ENCODE measurements around the gene ADD3. TPM values are rescaled to one million over a fixed set of nuclear protein-coding genes. Genes with fewer than 3 reads are reported as not detected.

The ADD3 gene
- total RNA-seq, 1 donor from 2014 or later, result 77.2 TPM

DNA sequence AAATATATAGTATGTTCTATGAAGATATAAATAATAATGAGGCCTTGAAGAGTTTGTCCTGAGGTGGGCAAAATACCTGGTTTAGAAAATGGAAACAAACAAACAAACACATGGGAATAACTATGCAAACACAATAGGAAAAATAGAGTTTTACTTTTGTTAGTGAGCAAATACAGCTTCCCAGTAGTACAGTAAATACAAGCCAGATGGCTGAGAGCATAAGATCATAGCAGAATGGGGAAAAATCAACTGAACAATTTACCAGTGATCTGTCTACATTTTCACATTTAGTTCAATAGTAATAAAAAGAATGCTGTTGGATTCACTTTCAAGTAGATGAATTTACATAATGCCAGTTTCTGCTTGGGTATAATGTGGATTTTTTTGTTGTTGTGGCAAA lies 45.1 kb downstream of the ADD3 start:
- intact Hi-C loops (cut with DNase I), result no loop called here
- no peak for DNase-seq (ENCODE audit: low spot score)

DNA sequence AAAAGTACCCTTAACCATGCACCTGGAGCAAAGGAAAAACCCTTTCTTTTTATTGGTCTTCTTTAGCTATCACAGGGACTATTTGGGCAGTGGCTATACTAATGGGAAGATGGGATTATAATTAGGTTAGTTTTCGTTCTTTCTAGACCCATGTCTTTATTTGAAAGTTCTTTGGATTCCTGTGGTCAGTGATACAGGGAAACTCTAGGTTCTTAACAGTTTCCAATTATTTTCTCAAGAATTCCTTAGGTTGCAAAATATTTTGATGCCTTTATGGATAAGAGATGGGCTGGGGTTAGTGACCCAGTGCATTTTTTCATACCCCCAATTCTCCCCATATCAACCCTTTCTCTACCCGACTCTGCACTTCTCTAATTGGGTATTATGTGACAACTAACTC lies 49.0 kb downstream of the ADD3 start:
- intact Hi-C loops (cut with DNase I), result no loop called here
- DNase-seq (ENCODE audit: low spot score), result no peak

- no peak for DNase-seq (ENCODE audit: low spot score)
- intact Hi-C loops (cut with DNase I), result no loop called here
These were observed 49.7 kb downstream of the ADD3 start for GRCh38 chr10:110057456-110057855.

- intact Hi-C loops (cut with DNase I), result no loop called here
- no peak for DNase-seq (ENCODE audit: low spot score)
These were observed 50.4 kb downstream of the ADD3 start for GRCh38 chr10:110058212-110058611.

- DNase-seq (ENCODE audit: low spot score), result no peak
- intact Hi-C loops (cut with DNase I), result no loop called here
These were observed 52.1 kb downstream of the ADD3 start for GRCh38 chr10:110059925-110060324.

- no peak for DNase-seq (ENCODE audit: low spot score)
- intact Hi-C loops (cut with DNase I), result no loop called here
These were observed 53.9 kb downstream of the ADD3 start for GRCh38 chr10:110061687-110062086.

DNA sequence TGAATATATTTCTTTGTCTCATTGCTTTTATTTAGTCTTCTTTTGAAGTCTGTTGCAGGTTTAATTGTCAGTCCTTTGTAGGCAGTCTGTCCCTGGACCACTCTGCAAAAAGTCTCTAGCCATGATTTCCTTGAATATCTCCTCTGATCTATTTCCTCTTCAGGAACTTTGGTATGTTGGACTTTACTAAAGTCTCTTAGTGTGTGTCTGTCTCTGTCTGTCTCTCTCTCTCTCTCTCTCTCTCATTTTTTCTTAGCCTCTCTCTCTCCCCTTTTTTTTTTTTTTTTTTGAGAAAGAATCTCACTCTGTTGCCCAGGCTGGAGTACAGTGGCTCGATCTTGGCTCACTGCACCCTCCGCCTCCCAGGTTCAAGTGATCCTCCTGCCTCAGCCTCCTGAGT lies 57.5 kb downstream of the ADD3 start:
- DNase-seq (ENCODE audit: low spot score), result no peak
- intact Hi-C loops (cut with DNase I), result no loop called here

DNA sequence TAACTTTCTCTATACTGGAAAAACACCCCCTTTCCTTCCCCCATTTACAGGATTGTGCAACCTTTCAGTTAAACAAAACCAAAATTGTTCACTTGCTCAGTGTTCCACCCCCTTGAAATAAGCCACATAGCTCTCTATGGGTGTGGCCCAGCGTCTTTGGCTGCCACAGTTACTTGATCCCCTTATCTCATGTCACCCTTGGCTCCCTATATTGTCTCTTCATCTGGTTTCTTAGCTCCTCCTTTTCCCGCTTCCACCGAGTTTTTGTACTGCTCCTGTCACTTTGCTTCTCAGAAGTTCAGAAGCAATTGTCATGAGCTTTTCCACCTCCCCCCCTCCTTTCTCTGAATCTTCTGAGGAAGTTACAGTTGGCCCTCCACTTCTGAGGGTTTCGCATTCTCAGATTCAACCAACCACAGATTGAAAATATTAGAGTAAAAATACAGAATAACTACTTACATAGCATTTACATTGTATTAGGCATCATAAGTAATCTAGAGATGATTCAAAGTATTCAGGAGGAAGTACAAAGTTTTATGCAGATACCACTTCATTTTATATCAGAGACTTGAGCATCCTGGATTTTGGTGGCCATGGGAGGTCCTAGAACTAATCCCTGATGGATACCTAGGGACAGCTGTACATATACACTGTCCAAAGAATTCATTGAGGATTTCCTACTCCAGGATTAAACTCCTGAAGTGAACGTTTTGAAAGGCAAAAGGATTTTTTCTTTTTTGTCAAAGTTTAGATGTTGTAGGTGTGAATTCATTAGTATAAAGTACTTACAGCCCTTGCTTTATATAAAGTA lies 60.4 kb downstream of the ADD3 start:
- intact Hi-C loops (cut with DNase I), result no loop called here
- DNase-seq (ENCODE audit: low spot score), result no peak

GRCh38 chr10:110068780-110069179 lies 61.0 kb downstream of the ADD3 start:
- no peak for DNase-seq (ENCODE audit: low spot score)
- intact Hi-C loops (cut with DNase I), result no loop called here

- intact Hi-C loops (cut with DNase I), result no loop called here
- no peak for DNase-seq (ENCODE audit: low spot score)
These were observed 61.8 kb downstream of the ADD3 start for GRCh38 chr10:110069502-110069982.

DNA sequence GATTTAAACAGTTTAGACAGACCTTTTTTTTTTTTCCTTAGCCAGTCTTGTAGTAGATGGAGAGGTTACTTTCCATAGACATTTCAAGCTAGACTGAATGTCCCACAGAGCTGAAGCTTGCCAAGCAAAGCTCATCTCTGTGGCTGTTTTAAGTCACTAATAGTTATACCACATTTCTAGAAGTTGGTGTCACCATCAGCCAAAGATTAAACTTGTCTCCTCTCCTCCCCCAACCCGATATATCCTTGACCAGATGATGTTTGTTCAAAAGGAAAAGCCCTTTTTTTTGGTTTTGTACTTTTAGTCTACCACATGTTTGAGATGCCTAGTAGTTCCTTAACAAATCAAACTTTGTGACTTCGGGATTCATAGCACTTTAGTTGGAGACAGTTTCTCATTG lies 66.1 kb downstream of the ADD3 start:
- no peak for DNase-seq (ENCODE audit: low spot score)
- intact Hi-C loops (cut with DNase I), result loop anchor here (2.0 kb wide), 1 partner anchor 65 kb away; no protein-coding TSS in a partner anchor

GRCh38 chr10:110074298-110074697 lies 66.5 kb downstream of the ADD3 start:
- intact Hi-C loops (cut with DNase I), result loop anchor here (2.0 kb wide), 1 partner anchor 65 kb away; no protein-coding TSS in a partner anchor
- DNase-seq (ENCODE audit: low spot score), result no peak

DNA sequence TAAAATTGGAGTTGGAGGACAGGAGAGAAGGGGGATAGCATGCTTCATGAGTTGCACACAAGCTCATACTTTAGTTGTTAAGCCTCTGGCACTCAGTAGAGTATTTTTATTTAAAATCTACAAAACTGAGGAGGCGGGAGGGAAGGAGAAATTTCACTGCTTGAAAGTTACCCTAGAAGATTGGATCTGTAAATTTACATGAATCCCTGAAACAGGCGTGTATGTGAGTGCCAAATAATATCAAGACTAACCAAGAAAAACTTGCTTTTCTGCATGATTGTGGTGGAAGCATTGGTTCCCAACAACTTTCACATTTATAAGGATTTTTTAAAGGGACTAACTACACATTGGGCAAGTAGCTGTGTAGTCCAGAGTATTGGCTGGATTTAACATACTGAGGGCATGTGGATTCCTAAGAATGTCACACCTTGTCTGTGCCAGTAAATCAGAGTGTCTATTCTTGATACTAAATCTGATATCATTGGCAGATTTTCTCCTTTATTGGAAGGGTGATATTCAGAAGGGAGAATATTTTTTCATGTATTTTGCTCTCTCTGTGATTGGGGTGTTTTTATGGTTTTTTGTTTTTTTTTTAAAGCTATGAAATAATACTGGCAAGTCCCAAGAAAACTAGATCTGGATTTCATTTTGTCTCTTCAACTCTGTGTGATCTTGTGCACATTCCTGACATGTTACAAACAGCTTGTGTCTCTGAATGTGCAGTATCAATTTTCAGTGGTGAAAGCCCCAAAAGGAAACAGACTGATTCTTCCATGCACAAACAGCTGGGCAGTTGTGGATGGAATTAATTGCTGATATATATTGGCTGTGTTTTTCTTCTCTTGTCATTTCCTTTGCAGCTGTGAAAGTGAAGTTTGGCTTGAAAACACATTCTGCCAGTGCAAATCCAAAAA lies 67.2 kb downstream of the ADD3 start:
- DNase-seq (ENCODE audit: low spot score), result no peak
- intact Hi-C loops (cut with DNase I), result loop anchor here (2.0 to 5.0 kb wide), 2 partner anchors 66 to 178 kb away; no protein-coding TSS in a partner anchor

- DNase-seq (ENCODE audit: low spot score), result no peak
- intact Hi-C loops (cut with DNase I), result loop anchor here (2.0 to 5.0 kb wide), 2 partner anchors 67 to 178 kb away; no protein-coding TSS in a partner anchor
These were observed 67.9 kb downstream of the ADD3 start for GRCh38 chr10:110075686-110076085.

DNA sequence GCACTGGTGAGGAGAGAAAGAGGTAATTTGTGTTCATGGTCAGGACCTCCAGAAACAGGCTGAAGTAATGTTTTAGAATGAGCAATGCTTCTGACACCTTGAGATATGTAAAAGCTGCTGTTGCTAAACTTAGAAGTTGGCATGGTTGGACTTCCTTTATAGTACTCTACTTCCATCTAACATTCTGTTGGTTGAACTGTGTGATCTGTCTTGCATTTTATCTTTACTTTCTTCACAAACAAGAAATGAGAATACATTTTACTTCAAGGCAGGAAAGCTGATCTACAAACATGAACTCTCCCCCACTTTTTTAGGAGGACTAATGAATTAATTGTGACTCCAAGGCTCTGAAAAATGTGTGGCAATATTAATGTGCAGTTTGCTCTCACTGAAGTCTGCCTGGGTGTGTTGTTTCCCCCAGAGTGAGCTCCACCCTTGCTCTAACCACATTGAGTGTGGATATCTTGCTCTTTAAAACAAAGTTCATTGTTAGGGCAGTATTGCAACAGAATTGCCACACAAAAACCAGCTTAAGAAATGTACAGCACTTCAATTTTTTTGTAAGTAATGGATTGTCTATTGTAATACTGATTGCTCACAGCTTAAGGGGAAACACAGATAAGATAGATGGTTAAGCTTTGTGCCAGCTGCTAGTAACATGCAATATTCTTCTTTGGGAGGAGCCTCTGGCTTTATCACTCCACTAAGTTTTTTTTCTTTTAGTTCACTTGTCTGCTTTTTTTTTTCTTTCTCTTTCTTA lies 69.0 kb downstream of the ADD3 start:
- intact Hi-C loops (cut with DNase I), result loop anchor here (5.0 kb wide), 1 partner anchor 179 kb away; no protein-coding TSS in a partner anchor
- DNase-seq (ENCODE audit: low spot score), result no peak

- intact Hi-C loops (cut with DNase I), result loop anchor here (5.0 kb wide), 1 partner anchor 180 kb away; no protein-coding TSS in a partner anchor
- DNase-seq (ENCODE audit: low spot score), result no peak
These were observed 69.8 kb downstream of the ADD3 start for GRCh38 chr10:110077436-110078130.

- intact Hi-C loops (cut with DNase I), result loop anchor here (5.0 kb wide), 1 partner anchor 181 kb away; no protein-coding TSS in a partner anchor
- no peak for DNase-seq (ENCODE audit: low spot score)
These were observed 70.5 kb downstream of the ADD3 start for GRCh38 chr10:110078317-110078716.

GRCh38 chr10:110081911-110082310 lies 74.1 kb downstream of the ADD3 start:
- intact Hi-C loops (cut with DNase I), result no loop called here
- no peak for DNase-seq (ENCODE audit: low spot score)

DNA sequence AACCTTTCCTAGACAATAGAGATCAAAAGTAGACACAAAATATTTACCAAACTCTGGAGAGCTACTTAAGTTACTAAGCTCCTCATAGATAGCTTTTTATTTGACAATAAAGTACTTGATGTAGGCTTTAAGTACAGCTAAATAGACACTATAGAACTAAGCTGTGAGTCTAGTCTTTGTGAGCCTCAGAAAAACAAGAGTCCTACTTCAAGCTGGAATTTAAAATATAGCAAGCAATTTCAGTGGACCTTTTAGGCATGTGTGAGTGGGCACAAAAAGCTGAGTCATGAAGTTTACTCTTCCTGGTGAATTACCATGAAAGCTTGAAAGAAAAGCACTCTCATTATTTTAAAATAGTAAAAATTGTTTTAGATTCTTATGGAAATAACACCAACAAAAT lies 76.1 kb downstream of the ADD3 start:
- no peak for DNase-seq (ENCODE audit: low spot score)
- intact Hi-C loops (cut with DNase I), result no loop called here

Measured in cardiac septum (tissue), 1 donor.